Putamen (tissue), 1 donor: ENCODE measurements around the gene WNT4.

Experiments
- DNase-seq: peaks from one replicate; pipeline ENCODE4 v3.0.0-alpha.2; 2016; ENCODE audit warnings: low spot score

WNT4 gene

GRCh38 chr1:22074803-22075202 lies 68.1 kb downstream of the WNT4 start:
- no peak for DNase-seq

GRCh38 chr1:22071511-22071910 lies 71.4 kb downstream of the WNT4 start:
- no peak for DNase-seq
